IPS DF 19.7 (cell line): ENCODE measurements around the gene PLXND1.

Experiments used
- DNase-seq: peaks from one replicate; pipeline ENCODE4 v3.0.0-alpha.2; 2013; ENCODE audit warnings: low read depth, low spot score

The PLXND1 gene

DNA sequence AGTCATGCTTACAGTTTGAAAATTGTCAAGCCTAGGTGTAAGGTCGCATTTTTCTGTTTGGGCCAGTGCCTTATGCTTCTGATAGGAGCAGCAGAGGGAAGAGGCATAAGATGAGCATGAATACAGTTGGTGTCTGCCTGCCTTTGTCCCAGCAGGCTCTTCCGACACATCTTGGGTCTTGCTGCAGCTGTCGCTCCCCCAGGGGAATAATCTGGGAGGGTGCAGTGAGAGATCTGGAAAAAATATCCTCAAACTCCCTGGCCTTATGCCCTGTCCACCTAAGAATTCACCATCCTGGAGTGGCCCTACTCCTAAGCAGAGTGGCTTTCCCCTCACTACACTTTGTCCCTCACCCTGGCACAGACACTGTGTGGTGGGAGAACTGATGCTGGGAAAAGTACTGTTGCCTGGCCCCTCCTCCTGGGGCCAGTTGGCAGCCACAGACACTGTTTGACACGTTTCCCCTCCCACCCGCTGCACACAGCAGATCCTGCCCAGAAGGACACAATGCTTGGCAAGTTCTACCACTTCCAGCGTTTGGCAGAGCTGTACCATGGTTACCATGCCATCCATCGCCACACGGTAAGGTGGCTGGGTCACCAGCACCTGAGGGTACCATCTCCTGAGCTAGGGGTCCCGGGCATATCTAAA, 99.2 kb downstream of the PLXND1 start:
- DNase-seq, result no peak

DNA sequence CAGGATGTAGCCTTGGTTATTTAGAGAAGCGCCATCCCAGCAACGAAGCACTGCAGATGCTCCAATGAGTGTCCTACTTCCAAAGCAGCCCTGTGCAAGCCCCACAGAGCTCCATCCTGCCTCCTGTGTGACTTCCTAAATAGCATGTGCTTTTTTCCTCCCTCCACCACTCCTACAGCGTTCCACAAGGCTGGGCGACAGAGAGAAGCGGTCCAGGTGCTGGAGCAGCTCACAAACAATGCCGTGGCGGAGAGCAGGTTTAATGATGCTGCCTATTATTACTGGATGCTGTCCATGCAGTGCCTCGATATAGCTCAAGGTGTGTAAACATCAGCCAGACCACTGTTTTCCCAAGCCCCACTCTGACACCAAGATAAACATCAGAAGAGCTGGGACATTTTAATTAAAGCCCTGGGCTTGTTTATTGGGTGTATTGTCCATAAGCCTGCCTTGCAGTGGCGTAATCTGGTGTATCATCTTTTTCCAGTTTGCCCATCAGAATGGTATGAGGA, 100.2 kb downstream of the PLXND1 start:
- no peak for DNase-seq

DNA sequence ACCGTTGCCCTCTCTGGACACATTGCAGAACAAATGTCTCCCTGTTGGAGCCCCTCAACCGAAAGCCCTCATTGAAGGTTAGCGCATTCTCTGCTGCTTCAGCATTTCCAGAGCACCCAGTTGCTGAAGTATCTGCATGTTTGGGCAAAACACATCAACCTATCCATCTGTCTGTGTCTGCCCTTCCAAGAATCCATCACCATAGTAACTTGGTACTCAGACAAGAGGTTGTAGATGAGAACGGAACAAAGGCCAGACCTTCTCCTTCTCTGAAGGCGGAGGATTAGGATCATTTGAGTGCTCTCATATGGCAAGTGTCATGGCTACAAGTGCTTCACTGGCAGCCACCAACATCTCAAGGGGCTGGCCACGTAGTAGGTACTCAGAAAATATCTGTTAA, 101.1 kb downstream of the PLXND1 start:
- DNase-seq, result no peak
